K562 (cell line): ENCODE results near the gene ERFL. TPM values are rescaled to one million over a fixed set of nuclear protein-coding genes. Genes with fewer than 3 reads are reported as not detected.

Experiments
- ATAC-seq: fragments of 200-7000 bp; cut with Tn5 transposase; 3 replicates; pipeline ENCODE4 v1.9.1; 2020; ENCODE audit warnings: moderate library complexity
- BruUV-seq: library from RNA; stranded (reverse); fragments of 400-500 nt; replicated peaks from 2 replicates; lab custom pipeline; 2021; lab: Mats Ljungman, UMichigan
- CTCF ChIA-PET: fragments of 300-600 bp; formaldehyde crosslinking; extraction: SDS; loops from one replicate; lab custom pipeline; 2021; ENCODE audit warnings: low intra/inter-chr PET ratio; lab: Yijun Ruan, JAX
- POLR2A ChIA-PET: fragments of 300-600, 350-650 bp; sonication (Branson Sonifier 250); formaldehyde crosslinking; extraction: SDS; loops from one replicate; lab custom pipeline; 2021; ENCODE audit warnings: antibody characterized with exemption, inconsistent platforms; lab: Yijun Ruan, JAX
- DNase-seq, 4 experiments: peaks; one replicate each; pipeline versions ENCODE4 v3.0.0 to v3.0.0-alpha.2; 2011 to 2018; ENCODE audit warnings: low spot score in 3 of 4, mixed read lengths in 3 of 4; ENCODE audit errors: extremely low read depth in 1 of 4
- FAIRE-seq: peaks from 2 replicates; lab custom pipeline; 2011; peaks lifted over from hg19 to GRCh38; lab: Jason Lieb, UNC
- H2AFZ ChIP-seq: 2 replicates; pipeline ENCODE4 v1.6.0; 2011; ENCODE audit warnings: low read depth, low read length, control low read depth, inconsistent platforms
- H3K27ac ChIP-seq: fragments of 200-600 bp; 3 replicates; pipeline ENCODE4 v1.8.0; 2011; ENCODE audit warnings: low read depth, mild to moderate bottlenecking, control low read depth, inconsistent platforms, low read length, moderate library complexity, mixed read lengths; ENCODE audit errors: extremely low read depth
- H3K27me3 ChIP-seq, 2 experiments: fragments of 300-600 bp in 1 of 2; 2 replicates in 1 of 2; 3 replicates in 1 of 2; pipeline versions ENCODE4 v1.6.0 to v1.8.0; 2011; ENCODE audit warnings: inconsistent platforms in 2 of 2, low read length in 2 of 2, mild to moderate bottlenecking in 1 of 2, mixed read lengths in 1 of 2, moderate library complexity in 1 of 2; ENCODE audit not compliant: control insufficient read depth in 2 of 2, insufficient read depth in 2 of 2
- H3K36me3 ChIP-seq: fragments of 300-600 bp; 3 replicates; pipeline ENCODE4 v1.8.0; 2011; ENCODE audit warnings: mild to moderate bottlenecking, low read length, inconsistent platforms; ENCODE audit not compliant: control insufficient read depth, insufficient read depth
- H3K4me1 ChIP-seq, 2 experiments: fragments of 200-600 bp in 1 of 2; replicated peaks in 1 of 2; 2 replicates in 1 of 2; 3 replicates in 1 of 2; pipeline versions ENCODE4 v1.5.1 to v1.8.0; 2011; ENCODE audit warnings: inconsistent platforms in 2 of 2, low read length in 2 of 2, mild to moderate bottlenecking in 1 of 2, mixed read lengths in 1 of 2, moderate library complexity in 1 of 2; ENCODE audit not compliant: control insufficient read depth in 2 of 2, insufficient read depth in 2 of 2
- H3K4me2 ChIP-seq: 2 replicates; pipeline ENCODE4 v1.6.1; 2011; ENCODE audit warnings: low read length, control low read depth, inconsistent platforms, mixed read lengths; ENCODE audit not compliant: insufficient read depth
- H3K4me3 ChIP-seq: fragments of 200-600 bp; sonication (generic), shearing (Covaris generic); 2 replicates; pipeline ENCODE4 v1.5.1; 2016; ENCODE audit warnings: control low read depth, inconsistent platforms
- H3K79me2 ChIP-seq: fragments of 200-600 bp; 3 replicates; pipeline ENCODE4 v1.8.0; 2011; ENCODE audit warnings: low read length, inconsistent platforms; ENCODE audit not compliant: control insufficient read depth, insufficient read depth
- H3K9ac ChIP-seq, 2 experiments: 2 replicates each; pipeline versions ENCODE4 v1.6.0 to v1.6.1; 2011; ENCODE audit warnings: low read depth in 2 of 2, low read length in 2 of 2, control low read depth in 1 of 2, inconsistent platforms in 1 of 2, mild to moderate bottlenecking in 1 of 2, mixed read lengths in 1 of 2; ENCODE audit not compliant: insufficient read depth in 1 of 2
- H3K9me1 ChIP-seq: one replicate; pipeline ENCODE4 v1.6.0; 2011; ENCODE audit warnings: inconsistent platforms, mild to moderate bottlenecking, low read length, moderate library complexity; ENCODE audit not compliant: control insufficient read depth, insufficient read depth
- H3K9me3 ChIP-seq: replicated peaks from 2 replicates; pipeline ENCODE4 v1.5.1; 2011; ENCODE audit warnings: low read depth, low read length, inconsistent platforms; ENCODE audit not compliant: control insufficient read depth, insufficient read depth
- H4K20me1 ChIP-seq: replicated peaks from 2 replicates; pipeline ENCODE4 v1.6.1; 2011; ENCODE audit warnings: low read length, inconsistent platforms, mixed read lengths; ENCODE audit not compliant: control insufficient read depth, insufficient read depth
- ATF1 ChIP-seq, 2 experiments: fragments of 450-650 bp in 1 of 2; IDR thresholded peaks; 2 replicates each; pipeline ENCODE4 v1.6.1; 2016; ENCODE audit warnings: missing compliant biosample characterization in 1 of 2, missing genetic modification characterization in 1 of 2
- BRCA1 ChIP-seq, 2 experiments: fragments of 450-650 bp in 1 of 2; sonication (generic) in 1 of 2; formaldehyde crosslinking in 1 of 2; IDR thresholded peaks; 2 replicates each; pipeline versions ENCODE4 v1.5.0 to v1.6.1; 2017 to 2020; ENCODE audit warnings: mild to moderate bottlenecking in 1 of 2, missing genetic modification reagents in 1 of 2
- CBX1 ChIP-seq: sonication (generic); IDR thresholded peaks from 2 replicates; pipeline ENCODE4 v1.6.1; 2016; ENCODE audit warnings: antibody characterized with exemption, low read depth, mild to moderate bottlenecking
- KAT7 ChIP-seq: sonication (generic); formaldehyde crosslinking; IDR thresholded peaks from 2 replicates; pipeline ENCODE4 v1.8.0; 2022; ENCODE audit warnings: missing genetic modification reagents, mild to moderate bottlenecking, borderline replicate concordance
- MCM5 ChIP-seq: fragments of 450-650 bp; IDR thresholded peaks from 2 replicates; pipeline ENCODE4 v1.6.1; 2016; ENCODE audit warnings: low read depth
- MIER1 ChIP-seq: fragments of 450-650 bp; IDR thresholded peaks from 2 replicates; pipeline ENCODE4 v1.6.1; 2016; ENCODE audit warnings: antibody characterized with exemption, mild to moderate bottlenecking, low read depth
- MTF1 ChIP-seq: fragments of 250-450 bp; sonication (Bioruptor Pico); IDR thresholded peaks from 2 replicates; pipeline ENCODE4 v1.9.0; 2021; ENCODE audit warnings: moderate library complexity, mild to moderate bottlenecking, inconsistent platforms, borderline replicate concordance
- NEUROD1 ChIP-seq: fragments of 150-350 bp; IDR thresholded peaks from 2 replicates; pipeline ENCODE4 v1.6.1; 2014; ENCODE audit warnings: borderline replicate concordance, low read length, low read depth; ENCODE audit not compliant: partially characterized antibody
- NFIX ChIP-seq: fragments of 250-450 bp; sonication (Bioruptor Pico); IDR thresholded peaks from 2 replicates; pipeline ENCODE4 v1.4.0; 2020; ENCODE audit warnings: low read depth, mild to moderate bottlenecking, moderate library complexity
- ZBTB7A ChIP-seq: IDR thresholded peaks from 2 replicates; pipeline ENCODE4 v1.6.1; 2011; ENCODE audit warnings: low read depth, mild to moderate bottlenecking, low read length, moderate library complexity, borderline replicate concordance; ENCODE audit not compliant: control insufficient read depth
- ZNF184 ChIP-seq: sonication (generic); formaldehyde crosslinking; IDR thresholded peaks from 2 replicates; pipeline ENCODE4 v1.5.0; 2020; ENCODE audit warnings: missing genetic modification reagents
- ZNF224 ChIP-seq: sonication (generic); formaldehyde crosslinking; IDR thresholded peaks from 2 replicates; pipeline ENCODE4 v1.8.0; 2022; ENCODE audit warnings: mild to moderate bottlenecking, missing genetic modification reagents
- WGBS: fragments of 100-300 bp; shearing (Covaris generic); methylation state at CpG from one replicate; pipeline ENCODE4 v1.1.6; 2016; ENCODE audit warnings: low coverage, mixed read lengths; ENCODE audit not compliant: insufficient coverage; ENCODE audit errors: missing lambda C conversion rate; 5-methylcytosine and 5-hydroxymethylcytosine counted together
- in situ Hi-C: fragments of 300-500 bp; cut with MboI; formaldehyde crosslinking; loops from 4 replicates; pipeline ENCODE4 v1.15.0; 2018; ENCODE audit warnings: inconsistent platforms, mixed read lengths
- intact Hi-C: fragments of 100-400 bp; cut with micrococcal nuclease; formaldehyde crosslinking; loops from 2 replicates; pipeline ENCODE4 v1.14.2; 2022
- polyA plus RNA-seq, 8 experiments: library from polyadenylated mRNA; depleted of rRNA in 4 of 8; stranded (reverse) in 5 of 8; unstranded in 3 of 8; fragments of >200 nt; fragmentation: Nextera tagmentation in 2 of 8; fragmentation: Illumina TruSeq in 1 of 8; extraction: Ambion mirVana in 2 of 8; extraction: Trizol in 1 of 8; gene quantifications; 2 replicates each; pipeline versions ENCODE4 v1.2.1 to v1.2.3, GENCODE V29; 2011 to 2014; ENCODE audit warnings: inconsistent platforms in 1 of 8, missing spikeins in 1 of 8
- total RNA-seq, 7 experiments: library from RNA; depleted of rRNA in 6 of 7; stranded (reverse); fragments of >200 nt in 6 of 7; fragmentation: Illumina TruSeq in 2 of 7; extraction: Trizol in 2 of 7; gene quantifications; 2 replicates each; pipeline versions ENCODE4 v1.2.1 to v1.2.3, GENCODE V29; 2011 to 2021; ENCODE audit warnings: low replicate concordance in 1 of 7
- TF ChIP-seq, protein P1 (sequence below): fragments of 250-450 bp; sonication (Bioruptor Pico); IDR thresholded peaks from 2 replicates; pipeline ENCODE4 v1.8.0; 2021; ENCODE audit warnings: mild to moderate bottlenecking, moderate library complexity
- TF ChIP-seq, protein P2 (sequence below): fragments of 450-650 bp; IDR thresholded peaks from 2 replicates; pipeline ENCODE4 v1.7.1; 2018; ENCODE audit warnings: mild to moderate bottlenecking, low read depth; ENCODE audit not compliant: partially characterized antibody

Gene ERFL
- total and polyA plus RNA-seq, 9 of the 15 experiments (the other 6 are each of a cell fraction or from before 2014, with no cell fraction given) = 0.07 to 0.75 (median 0.32) TPM; not detected in 4

DNA sequence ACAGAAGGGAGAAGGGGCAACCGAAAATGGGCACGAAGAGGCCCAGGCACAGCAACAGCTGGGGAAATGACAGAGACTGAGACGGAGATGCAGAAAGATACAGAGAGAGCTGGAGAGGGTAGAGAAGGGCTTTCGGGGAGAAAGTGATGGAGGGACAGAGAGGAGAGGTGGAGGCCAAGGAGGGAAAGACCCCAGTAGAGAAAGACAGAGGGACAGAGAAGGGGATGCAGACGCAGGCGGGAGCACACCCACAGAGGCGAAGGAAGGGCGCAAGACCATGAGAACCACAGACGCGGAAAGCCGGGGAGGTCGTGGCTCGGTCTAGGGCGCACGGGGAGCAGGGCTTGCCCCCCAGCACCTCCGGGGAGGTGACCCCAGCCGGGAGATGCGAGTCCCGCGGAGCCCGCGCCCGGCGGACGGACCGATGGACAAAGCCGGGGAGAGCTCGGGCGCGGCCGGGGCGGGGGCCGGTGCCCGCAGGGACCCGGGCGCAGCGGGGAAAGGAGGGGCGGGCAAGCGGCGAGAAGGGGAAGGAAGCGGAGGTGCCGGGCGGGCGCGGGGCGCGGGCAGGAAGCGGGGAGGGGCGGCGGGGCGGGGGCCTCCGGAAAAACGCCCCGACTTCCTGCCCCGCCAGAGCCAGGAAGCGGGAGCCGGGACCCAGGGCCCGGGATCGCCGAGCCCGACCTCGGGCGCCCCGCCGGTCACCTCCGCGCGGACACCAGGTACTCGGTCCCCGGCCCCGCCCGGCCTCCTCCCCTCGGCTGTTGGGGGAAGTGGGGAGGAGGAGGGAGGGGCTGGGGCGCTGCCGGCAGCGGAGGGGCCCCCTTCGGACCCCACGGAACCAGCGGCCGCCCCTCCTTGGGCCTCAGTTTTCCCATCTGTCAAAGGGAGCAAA, 45.4 kb downstream of the ERFL start, which contains the start of gene ARHGEF1 (continued):
- TF ChIP-seq, protein P1, sequence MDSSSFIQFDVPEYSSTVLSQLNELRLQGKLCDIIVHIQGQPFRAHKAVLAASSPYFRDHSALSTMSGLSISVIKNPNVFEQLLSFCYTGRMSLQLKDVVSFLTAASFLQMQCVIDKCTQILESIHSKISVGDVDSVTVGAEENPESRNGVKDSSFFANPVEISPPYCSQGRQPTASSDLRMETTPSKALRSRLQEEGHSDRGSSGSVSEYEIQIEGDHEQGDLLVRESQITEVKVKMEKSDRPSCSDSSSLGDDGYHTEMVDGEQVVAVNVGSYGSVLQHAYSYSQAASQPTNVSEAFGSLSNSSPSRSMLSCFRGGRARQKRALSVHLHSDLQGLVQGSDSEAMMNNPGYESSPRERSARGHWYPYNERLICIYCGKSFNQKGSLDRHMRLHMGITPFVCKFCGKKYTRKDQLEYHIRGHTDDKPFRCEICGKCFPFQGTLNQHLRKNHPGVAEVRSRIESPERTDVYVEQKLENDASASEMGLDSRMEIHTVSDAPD (CRISPR knock-in tag) = no peak
- TF ChIP-seq KAT7 (CRISPR knock-in tag) = no peak
- no peak for TF ChIP-seq NFIX (CRISPR knock-in tag)

DNA sequence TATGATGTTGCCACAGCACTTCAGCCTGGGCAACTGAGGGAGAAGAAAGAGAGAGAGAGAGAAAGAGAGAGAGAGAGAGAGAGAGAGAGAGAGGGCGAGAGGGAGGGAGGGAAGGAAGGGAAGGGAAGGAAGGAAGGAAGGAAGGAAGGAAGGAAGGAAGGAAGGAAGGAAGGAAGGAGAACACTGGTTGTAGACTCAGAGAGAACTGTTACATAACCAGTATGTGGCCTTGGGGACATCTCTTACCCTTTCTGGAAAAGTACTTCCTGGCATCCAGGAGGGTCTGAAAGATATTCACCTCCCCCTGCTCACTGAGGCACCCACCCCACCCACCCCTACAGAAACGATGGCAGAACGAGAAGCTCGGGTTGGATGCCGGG, 47.9 kb downstream of the ERFL start:
- H3K79me2 ChIP-seq = peaks cover 18% of the 10 kb centered on the region

More for the DNA sequence above, 47.9 kb downstream of the ERFL start:
- Histone ChIP-seq H3K4me1 (peaks cover 40 to 70% of the 10 kb centered on the region in 2 experiments), H3K27me3 (no peaks in the 10 kb centered on the region), H3K9me1 (no peaks in the 10 kb centered on the region), H3K4me3 (no peak overlapping the region), H3K36me3 (no peaks in the 10 kb centered on the region; the same call in 2 of the 3 replicates), H3K4me2 (no peak overlapping the region), H3K27ac (no peak overlapping the region), H4K20me1 (no peaks in the 10 kb centered on the region), H2AFZ (no peak overlapping the region), H3K9me3 (no peaks in the 10 kb centered on the region), H3K9ac (no peak overlapping the region)
- BruUV-seq = no TSS peak
- DNase-seq = no peak
- CTCF ChIA-PET = no interaction called here
- in situ Hi-C loops (no loop called here), intact Hi-C loops (no loop called here)
- no peak for FAIRE-seq
- WGBS = 63% methylated on average over 4 of the region's 5 CpGs
- POLR2A ChIA-PET = interaction anchor here (0.7 to 1.3 kb wide), 5 partner anchors 8 to 164 kb away, joined by 3 to 6 read pairs (median 4); partner anchors contain the start of gene RPS19
- TF ChIP-seq MCM5 (no peak), MIER1 (no peak), CBX1 (no peak), NEUROD1 (no peak), ATF1 (CRISPR knock-in tag; IDR thresholded peaks at IDR 0.05) (no peak), ATF1 (tag; IDR thresholded peaks at IDR 0.05) (no peak), ZBTB7A (no peak), ZNF184 (CRISPR knock-in tag) (no peak), BRCA1 (IDR thresholded peaks at IDR 0.05) (no peak), BRCA1 (CRISPR knock-in tag; IDR thresholded peaks at IDR 0.05) (no peak), MTF1 (CRISPR knock-in tag) (no peak), ZNF224 (CRISPR knock-in tag) (no peak)
- TF ChIP-seq, protein P2, sequence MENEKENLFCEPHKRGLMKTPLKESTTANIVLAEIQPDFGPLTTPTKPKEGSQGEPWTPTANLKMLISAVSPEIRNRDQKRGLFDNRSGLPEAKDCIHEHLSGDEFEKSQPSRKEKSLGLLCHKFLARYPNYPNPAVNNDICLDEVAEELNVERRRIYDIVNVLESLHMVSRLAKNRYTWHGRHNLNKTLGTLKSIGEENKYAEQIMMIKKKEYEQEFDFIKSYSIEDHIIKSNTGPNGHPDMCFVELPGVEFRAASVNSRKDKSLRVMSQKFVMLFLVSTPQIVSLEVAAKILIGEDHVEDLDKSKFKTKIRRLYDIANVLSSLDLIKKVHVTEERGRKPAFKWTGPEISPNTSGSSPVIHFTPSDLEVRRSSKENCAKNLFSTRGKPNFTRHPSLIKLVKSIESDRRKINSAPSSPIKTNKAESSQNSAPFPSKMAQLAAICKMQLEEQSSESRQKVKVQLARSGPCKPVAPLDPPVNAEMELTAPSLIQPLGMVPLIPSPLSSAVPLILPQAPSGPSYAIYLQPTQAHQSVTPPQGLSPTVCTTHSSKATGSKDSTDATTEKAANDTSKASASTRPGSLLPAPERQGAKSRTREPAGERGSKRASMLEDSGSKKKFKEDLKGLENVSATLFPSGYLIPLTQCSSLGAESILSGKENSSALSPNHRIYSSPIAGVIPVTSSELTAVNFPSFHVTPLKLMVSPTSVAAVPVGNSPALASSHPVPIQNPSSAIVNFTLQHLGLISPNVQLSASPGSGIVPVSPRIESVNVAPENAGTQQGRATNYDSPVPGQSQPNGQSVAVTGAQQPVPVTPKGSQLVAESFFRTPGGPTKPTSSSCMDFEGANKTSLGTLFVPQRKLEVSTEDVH = no peak
- ATAC-seq = no peak
